Activated gamma-delta T cell treated with anti-CD3 and anti-CD28 coated beads, Interleukin-2, amount 50 U/mL, for 16 hours (primary cell): ENCODE data around the gene LY86.

Experiments
- DNase-seq: peaks from one replicate; pipeline ENCODE4 v3.0.0-alpha.2; 2020; ENCODE audit warnings: low read depth

LY86 gene

DNA sequence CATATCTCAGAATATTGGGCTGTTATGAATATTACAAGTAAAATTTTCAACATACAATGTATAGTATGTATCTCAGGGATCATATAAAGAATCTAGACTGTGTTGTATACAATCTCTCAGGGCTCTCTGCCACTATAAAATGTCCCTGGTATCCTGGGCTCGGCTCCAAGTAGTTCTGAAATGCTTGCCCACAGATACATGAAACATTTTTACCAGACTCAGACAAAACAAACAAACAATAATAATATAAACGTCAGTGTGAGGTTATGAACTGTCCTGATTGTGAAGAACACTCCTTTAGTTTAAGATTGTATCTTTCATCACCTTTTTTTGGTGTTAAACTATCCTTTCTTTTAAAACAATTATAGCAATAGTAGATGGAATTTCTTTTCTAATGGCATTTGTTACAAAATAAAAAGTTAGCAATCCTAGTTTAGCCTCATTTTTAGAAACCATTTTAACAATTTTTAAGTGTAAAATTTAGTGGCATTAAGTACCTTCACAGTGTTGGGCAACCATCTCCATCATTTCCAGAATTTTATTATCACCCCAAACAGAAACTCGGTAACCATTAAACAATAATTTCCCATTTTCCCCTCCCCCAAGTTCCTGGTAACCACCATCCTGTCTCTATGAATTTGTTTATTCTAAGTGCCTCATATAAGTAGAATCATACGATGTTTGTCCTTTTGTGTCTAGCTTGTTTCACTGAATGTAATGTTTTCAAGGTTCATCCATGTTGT is 17.4 kb upstream of the LY86 start:
- DNase-seq = no peak

DNA sequence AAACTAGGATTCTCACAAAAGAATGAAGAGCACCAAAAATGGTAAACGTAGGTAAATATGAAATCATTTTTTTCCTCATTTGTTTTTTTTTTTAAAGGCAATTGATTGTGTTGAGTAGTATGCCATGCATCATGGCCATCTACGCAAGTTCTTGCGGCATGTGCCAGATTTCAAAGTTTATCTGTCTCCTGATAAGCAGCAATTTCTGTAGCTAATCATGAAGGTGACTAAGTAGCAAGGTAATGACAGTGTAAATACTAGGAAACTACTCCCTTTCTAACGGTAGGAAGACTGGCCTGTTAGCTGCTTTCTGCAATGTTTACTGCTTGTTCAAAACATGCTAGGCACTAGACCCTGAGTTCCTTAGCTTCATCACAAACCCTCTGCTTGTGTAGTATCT is 13.4 kb upstream of the LY86 start:
- DNase-seq = no peak

DNA sequence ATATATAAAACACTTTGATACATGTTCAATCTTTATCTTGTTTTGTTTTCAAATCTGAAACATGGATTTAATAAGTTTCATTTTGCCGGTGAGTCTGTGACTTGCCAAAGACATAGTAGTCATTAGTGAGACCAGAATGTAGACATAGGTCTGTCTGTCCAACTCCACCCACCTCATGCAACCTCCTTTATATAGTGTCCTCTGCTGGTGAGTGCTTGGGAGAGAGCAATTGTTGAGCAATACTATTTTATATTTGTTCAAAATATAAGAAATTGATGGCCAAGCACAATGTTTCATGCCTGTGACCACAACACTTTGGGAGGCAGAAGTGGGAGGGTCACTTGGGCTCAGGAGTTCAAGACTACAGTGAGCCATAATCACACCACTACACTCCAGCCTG is 10.8 kb upstream of the LY86 start:
- DNase-seq = no peak

DNA sequence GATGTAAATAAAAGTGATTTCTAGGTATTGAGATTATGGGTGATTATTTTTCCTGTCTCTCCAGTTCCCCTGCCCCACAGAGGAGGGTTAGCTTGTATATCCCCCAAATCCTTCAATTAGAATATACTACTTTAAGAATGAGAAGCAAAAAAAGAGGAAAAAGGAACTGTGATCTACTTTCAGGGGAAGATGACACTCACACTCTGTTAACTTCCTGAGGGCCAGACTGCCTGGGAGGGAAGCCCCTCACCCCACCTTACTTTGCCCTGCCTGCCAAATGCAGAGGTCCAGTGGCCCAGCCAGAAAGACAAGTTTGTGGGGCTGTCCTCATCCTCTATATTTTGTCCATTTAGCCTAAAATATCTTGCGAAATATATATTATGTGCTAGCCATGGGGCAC is 9.2 kb upstream of the LY86 start:
- DNase-seq = no peak

DNA sequence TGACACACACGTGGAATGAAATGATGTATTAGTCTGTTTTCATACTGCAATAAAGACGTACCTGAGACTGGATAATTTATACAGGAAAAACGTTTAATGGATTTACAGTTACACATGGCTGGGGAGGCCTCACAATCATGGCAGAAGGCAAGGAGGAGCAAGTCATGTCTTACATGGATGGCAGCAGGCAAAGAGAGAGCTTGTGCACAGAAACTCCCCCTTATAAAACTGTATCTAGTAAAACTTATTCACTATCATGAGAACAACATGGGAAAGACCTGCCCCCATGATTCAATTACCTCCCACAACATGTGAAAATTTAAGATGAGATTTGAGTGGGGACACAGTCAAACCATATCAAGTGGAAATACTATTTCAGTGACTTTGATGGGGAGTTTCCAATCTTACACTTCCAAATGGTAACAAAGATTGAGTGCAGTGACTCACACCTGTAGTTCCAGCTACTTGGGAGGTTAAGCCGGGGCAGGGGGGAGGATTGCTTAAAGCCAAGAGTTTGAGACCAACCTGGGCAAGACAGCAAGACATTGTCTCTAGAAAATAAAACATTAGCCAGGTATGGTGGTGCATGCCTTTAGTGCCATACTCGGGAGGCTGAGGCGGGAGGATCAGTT is 8.2 kb upstream of the LY86 start:
- DNase-seq = no peak

DNA sequence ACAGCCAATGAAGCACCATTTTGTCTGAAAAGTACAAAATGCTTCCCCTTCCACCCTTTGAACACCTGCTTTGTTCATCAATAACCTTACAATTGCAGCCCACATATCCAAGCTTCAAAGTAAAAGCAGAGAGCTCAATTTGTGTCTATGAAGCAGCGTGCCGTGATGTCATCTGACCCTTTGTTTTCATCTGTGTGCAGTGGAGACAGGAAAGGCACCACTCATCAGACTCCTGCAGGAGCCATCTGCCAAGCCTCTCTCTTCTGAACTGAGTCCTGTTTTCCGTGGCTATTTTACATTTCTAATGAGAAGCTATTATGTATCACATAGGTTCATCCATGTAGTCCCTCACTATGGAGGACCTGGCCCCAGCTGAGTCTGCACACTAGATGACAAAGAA is 7.5 kb upstream of the LY86 start:
- DNase-seq = no peak

DNA sequence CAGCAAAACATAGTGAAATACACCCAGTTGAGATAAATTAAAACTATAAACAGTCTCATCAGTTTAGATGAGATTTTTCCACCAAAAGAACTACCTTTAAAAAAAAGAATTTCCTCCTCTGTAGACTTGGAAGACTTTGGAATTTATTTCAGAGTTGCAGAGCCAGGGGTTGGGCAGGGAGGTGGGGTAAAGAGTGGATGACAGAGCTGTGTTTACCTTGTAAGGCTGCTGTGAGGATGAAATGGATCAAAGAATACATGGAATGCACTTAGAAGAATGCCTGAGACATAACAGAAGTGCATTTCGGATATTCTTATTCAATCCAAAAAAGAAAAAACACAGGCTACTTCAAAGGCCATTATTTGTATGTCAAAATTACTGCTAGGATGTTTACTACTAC is 6.4 kb upstream of the LY86 start:
- no peak for DNase-seq

DNA sequence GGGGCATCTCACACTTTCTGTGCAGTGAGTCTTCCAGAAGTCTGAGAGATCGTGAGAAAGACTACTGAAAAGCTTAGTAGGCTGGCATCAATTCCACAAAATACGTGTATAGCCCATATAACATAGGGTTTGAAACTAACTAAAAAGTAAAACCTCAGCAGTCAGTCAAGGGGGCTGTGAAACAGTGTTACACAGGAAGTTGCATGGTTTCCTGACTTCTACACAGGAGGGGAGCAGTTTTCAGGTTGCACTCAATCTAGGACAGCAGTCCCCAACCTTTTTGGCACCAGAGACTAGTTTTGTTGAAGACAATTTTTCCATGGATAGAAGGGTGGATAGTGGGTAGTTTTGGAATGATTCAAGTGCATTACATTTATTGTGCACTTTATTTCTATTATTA is 4.7 kb upstream of the LY86 start:
- no peak for DNase-seq

DNA sequence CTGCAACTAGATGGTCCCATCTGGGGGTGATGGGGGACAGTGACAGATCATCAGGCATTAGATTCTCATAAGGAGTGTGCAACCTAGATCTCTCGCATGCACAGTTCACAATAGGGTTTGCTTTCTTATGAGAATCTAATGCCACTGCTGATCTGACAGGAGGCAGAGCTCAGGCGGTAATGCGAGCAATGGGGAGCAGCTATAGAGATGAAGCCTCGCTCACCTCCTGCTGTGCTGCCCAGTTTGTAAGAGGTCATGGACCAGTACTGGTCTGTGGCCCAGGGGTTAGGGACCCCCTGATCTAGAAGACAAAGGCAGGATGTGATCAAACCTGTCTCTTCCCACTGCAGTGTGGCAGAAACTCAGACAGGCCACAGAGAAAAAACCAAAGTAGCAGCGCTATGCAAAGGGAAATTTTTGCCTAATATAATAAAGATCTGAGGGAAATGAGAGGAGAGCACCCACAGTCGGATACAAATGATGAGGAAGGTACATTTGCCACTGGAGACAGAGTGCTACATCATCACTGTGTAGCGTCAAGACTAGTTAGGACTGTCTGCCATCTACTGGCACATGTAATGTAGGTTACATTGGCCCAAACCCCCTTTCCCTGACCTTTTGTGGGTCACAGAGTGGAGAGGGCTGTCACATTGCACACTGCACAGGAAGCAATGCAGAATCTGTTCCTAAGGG is 4.1 kb upstream of the LY86 start:
- no peak for DNase-seq

DNA sequence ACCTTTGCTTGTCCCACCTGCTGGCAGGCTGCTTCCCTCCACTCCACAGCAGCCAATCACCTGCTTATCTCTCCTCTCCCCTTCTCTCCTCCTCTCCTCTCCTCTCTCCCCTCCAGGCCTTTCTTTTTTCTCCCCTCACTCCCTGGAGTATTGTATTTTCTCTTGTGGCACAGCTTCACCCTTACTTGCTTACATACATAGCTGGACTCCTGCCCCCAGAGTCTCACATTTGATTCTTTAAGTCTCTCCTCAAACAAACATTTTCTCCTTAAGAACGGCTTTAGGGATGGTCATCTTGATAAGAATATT is 3.6 kb upstream of the LY86 start:
- no peak for DNase-seq

DNA sequence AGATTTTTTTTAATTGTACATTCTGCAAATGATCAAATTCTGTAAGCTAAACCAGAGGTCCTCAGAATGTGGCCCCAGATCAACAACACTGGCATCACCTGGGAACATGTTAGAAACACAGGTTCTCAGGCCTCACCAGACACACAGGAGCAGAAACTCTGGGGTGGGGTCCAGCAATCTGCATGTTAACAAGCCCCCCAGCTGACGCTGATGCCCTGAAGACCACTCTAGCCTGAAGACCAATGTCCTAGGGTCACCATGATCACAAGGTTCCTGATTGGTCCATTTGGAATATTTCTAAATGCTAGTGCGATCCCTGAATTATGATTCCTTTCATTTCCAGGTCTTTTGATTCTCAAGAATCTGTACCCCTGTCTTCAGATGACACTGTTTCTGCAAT is 2.4 kb upstream of the LY86 start:
- no peak for DNase-seq

DNA sequence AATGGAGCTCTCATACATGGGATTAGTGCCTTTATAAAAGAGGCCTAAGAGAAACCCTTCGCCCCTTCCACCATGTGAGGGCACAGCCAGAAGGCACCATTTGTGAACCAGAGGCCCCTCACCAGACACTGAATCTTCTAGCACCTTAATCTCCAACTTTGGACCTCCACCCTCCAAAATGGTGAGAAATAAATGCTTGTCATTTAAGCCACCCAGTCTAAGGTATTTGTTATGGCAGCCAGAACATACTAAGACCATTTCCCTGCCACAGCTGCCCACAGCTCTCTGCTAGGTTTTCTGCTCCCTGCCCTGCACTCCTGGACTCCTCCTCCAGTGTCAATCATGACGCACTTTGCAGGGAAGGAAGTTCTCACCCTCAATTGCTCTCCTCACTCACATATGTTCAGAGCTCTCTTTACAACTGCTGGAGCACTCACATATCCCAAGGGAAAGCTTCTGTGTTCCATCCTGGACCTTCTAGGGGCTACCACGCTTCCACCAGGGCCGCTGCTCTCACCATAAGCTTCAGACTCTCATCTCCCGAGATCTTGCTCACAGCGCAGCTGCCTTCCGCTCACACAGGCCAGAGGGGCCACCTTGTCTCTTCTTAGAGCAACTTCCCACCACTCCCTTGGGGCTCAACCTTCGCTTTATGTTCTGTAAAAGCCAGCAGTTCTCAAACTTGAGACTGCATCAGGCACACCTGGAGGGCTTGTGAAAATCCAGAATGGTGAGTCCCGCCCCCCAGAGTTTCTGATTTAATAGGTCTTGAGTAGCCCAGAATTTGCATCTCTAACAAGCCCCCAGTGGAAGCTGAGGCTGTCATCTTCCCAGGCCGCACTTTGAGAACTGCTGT is 1.6 kb upstream of the LY86 start:
- no peak for DNase-seq

DNA sequence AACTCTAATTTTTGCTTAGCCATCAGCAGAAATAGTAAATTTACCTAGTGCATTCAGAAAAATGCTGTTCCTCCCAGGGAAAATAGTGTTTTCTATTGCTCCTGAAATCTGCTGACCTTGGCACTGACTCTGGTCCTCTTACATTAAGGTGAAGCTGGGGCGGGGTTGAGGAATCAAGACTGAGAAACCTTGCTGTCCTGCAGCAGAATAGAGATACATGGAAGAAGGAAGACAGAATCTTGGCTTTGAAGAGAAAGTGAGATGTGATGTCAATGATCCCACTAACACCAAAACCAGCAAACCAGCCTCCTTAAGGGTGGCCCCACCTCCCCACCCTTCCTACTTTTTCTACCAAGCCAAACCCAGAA is 840 bp upstream of the LY86 start:
- no peak for DNase-seq

DNA sequence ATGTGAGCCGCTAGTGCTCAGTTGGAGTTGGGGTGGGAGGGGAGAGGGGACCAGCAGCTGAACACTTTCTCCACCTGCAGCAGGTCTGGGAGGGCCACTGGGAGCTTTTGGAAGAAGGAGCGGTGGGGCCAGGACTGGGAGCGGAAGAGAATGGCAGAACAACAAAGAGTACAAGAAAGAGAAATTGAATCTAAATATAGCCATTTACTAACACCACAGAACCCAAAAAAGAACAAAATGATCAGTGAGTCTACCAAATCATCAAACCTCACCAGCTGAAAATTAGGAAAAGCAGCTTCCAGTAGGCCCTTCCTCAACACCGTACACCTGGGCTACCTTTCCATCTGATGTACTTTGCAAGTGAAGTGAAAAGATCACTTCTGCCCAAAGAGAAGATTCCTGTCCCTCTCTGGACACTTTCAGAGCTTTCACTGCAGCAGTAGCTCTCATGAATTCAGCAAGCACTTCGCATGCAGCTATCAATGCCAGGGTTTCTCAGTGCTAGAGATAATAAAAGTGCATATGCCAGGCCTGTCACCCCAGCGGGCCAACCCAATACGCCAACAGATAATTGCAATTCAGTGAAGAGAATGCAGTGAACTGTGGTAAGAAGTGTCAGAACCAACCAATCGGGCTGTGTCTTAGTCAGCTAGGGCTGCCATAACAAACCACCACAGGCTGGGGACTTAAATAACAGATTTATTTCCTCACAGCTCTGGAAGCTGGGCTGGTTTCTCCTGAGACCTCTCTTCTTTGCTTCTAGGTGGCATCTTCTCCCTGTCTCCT is 597 bp downstream of the LY86 start:
- DNase-seq = no peak

DNA sequence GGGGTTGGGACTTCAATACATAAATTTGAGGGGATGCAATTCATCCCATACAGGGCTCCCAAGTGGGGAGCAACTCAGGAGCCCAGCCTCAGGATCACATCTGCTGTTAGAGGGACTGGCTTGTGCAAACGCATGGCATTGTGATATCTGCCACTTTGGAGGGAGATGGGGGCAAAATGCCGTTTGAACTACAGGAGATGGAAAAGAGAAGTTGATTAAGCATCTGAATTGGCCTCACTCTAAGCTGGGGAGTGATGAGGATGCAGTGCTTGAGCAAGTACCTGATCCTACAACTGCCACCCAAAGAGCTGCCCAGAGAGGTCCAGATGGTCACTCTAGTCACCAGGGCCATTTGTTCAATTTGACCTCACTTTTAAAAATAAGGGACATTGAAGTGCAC is 2.0 kb downstream of the LY86 start:
- no peak for DNase-seq

DNA sequence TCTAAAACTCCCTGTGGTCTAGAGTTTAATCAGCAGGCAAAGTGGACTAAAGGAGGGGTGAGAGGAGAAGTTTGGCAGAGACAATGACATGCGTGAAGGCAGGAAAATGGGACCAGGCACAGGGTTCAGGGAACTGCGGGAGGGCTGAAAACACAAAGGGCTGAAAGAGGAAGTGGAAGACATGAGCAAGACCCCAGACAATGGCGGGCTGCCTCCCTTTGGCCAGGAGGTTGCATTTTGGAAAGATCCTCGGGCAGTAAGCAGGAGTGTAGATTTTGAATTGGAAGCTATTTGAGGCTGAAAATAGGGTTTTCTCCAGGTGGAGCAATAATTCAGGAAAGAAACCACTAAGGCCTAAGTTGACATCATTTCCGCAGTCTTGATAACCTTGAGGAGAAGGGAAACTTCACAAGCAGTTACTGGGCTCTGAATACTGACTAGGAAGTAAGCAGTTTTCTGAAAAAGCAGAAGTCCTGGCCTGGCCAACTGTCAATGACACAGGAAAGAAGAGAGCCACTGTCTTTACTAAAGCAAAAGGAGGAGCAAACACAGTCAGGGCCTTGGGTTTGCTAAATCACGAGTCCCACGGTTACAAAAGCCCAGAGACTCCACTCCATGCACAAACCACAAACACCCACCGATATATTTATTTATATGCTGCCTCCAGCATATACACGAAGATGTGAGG is 3.4 kb downstream of the LY86 start:
- no peak for DNase-seq

DNA sequence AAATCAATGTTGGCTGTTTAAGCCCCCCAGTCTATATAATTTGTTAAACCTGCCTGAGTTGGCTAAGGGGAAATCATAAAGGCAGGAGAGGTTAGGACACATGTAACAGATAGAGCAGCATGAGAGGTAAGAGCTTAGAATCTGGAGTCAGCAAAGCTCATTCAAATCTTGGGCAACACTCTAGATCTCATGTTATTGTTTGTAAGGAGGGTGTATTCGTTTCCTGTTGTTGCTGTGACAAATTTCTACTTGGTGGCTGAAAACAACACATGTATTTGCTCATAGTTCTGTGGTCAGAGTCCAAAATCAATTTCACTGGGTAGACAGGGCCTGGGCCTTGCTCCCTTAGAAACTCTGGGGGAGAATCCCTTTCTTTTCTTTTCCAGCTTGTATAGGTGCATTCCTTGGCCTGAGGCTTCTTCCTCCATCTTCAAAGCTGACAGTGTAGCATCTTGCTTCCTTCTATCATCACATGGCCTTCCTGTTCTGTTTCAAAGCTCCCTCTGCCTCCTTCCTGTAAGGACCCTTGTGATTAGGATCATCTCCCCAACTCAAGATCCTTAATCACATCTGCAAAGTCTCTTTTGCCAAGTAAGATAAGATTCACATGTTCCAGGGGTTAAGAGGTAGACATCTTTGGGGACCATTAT is 4.4 kb downstream of the LY86 start:
- DNase-seq = no peak

DNA sequence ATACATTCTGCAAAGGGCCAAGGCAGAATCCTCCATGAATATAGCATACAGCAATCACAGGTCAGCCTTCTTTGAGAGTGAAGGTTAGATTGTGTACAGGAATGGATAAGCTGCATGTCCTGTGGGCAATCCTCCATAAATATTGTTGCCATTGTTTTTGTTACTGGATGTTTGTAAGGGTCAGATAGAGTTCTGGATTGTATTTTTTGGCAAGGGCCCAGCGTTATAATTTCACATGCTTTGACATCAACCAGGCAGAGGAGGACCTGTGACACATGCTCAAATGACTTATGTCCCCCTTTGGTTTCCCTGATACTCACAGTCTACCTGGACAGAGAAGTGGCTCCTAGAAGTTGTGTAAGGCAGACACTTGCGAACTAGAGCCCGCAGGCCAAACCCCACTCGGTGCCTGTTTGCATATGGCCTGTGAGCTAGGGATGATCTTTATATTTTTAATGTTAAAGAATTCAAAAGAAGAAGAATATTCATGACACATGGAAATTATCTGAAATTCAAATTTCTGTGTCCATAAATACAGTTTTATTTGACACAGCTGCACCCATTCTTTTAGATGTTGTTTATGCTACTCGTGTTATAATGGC is 5.4 kb downstream of the LY86 start:
- DNase-seq = no peak

DNA sequence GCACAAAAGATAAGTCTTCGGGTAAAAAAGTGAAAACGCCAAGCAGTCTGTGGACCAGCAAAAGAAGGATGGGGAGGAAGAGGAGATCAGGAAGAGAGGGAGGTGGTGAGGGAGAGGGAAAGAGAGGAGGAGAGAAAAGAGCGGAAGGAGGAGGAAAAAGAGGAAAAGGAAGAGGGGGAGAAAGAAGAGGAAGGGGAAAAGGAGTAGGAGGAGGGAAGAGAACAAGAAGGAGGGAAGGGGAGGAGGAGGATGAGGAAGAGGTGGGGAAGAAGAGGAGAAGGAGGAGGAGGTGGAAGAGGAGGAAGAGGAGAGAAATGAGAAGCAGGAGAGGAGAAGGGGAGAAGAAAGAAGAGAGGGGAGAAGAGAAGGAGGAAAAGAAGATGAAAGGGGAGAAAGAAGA is 6.5 kb downstream of the LY86 start:
- no peak for DNase-seq

DNA sequence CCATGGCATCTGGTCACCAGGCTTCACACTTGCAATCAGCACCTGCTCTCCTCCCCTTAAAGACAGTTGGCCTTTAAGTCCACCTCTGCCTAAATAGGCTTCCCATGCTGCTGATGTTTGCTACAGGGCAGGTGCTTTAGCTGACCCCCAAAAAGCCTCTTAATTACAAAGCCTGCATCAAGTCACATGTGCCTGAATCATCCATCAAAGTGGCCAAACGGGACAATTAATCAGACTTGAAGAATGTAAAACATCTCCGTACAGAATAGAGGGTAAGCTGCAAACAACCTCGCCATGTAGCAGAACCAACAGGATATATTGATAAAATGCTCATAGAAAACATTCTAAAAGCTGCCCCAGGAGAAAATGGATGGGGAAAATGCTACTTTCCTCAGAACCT is 7.4 kb downstream of the LY86 start:
- DNase-seq = no peak
